GM23338 (cell line): ENCODE results near the gene OBSCN. TPM values are rescaled to one million over a fixed set of nuclear protein-coding genes. Genes with fewer than 3 reads are reported as not detected.

Experiments
- ATAC-seq: fragments of 200-7000 bp; cut with Tn5 transposase; 3 replicates; pipeline ENCODE4 v1.9.1; 2020
- DNase-seq: peaks from one replicate; pipeline ENCODE4 v3.0.0-alpha.2; 2015; ENCODE audit warnings: low spot score
- H2AFZ ChIP-seq: fragments of 200-600 bp; sonication (generic); 2 replicates; pipeline ENCODE4 v1.8.0; 2016; ENCODE audit warnings: antibody characterized with exemption, mild to moderate bottlenecking, moderate library complexity
- H3F3A ChIP-seq: fragments of 200-600 bp; sonication (generic); replicated peaks from 2 replicates; pipeline ENCODE4 v1.8.0; 2017; ENCODE audit warnings: antibody characterized with exemption, mixed run types, low read depth
- H3K27ac ChIP-seq: fragments of 200-600 bp; sonication (generic); 2 replicates; pipeline ENCODE4 v1.6.1; 2016; ENCODE audit warnings: low read depth
- H3K27me3 ChIP-seq: fragments of 200-600 bp; sonication (generic); 2 replicates; pipeline ENCODE4 v1.8.0; 2016; ENCODE audit warnings: mild to moderate bottlenecking, mixed run types, moderate library complexity; ENCODE audit not compliant: insufficient read depth
- H3K36me3 ChIP-seq: fragments of 200-600 bp; sonication (generic); 2 replicates; pipeline ENCODE4 v1.8.0; 2016; ENCODE audit warnings: mild to moderate bottlenecking; ENCODE audit not compliant: insufficient read depth
- H3K4me1 ChIP-seq: fragments of 200-600 bp; sonication (generic); 2 replicates; pipeline ENCODE4 v1.8.0; 2016; ENCODE audit warnings: mild to moderate bottlenecking, moderate library complexity; ENCODE audit not compliant: insufficient read depth
- H3K4me2 ChIP-seq: fragments of 200-600 bp; sonication (generic); 2 replicates; pipeline ENCODE4 v1.7.1; 2017; ENCODE audit warnings: mixed run types
- H3K4me3 ChIP-seq: fragments of 200-600 bp; sonication (generic); 2 replicates; pipeline ENCODE4 v1.6.1; 2016; ENCODE audit warnings: mixed run types
- H3K79me2 ChIP-seq: fragments of 200-600 bp; sonication (generic); replicated peaks from 2 replicates; pipeline ENCODE4 v1.8.0; 2017; ENCODE audit warnings: mild to moderate bottlenecking; ENCODE audit not compliant: insufficient read depth
- H3K9me2 ChIP-seq: fragments of 200-600 bp; sonication (generic); 2 replicates; pipeline ENCODE4 v1.8.0; 2017; ENCODE audit not compliant: insufficient read depth
- H4K20me1 ChIP-seq: fragments of 200-600 bp; sonication (generic); replicated peaks from 2 replicates; pipeline ENCODE4 v1.8.0; 2017; ENCODE audit warnings: mild to moderate bottlenecking; ENCODE audit not compliant: insufficient read depth
- H3K27ac Mint-ChIP-seq: 2 replicates; pipeline ENCODE4 v1.8.0; 2020; ENCODE audit warnings: inconsistent platforms, mild to moderate bottlenecking, moderate library complexity, mixed read lengths
- H3K27me3 Mint-ChIP-seq: 3 replicates; pipeline ENCODE4 v1.8.0; 2022; ENCODE audit warnings: low read depth, mild to moderate bottlenecking, moderate library complexity, mixed read lengths, inconsistent platforms; ENCODE audit not compliant: insufficient read depth, poor library complexity
- H3K36me3 Mint-ChIP-seq: 3 replicates; pipeline ENCODE4 v1.8.0; 2021; ENCODE audit warnings: low read depth, mild to moderate bottlenecking, inconsistent platforms, moderate library complexity, mixed read lengths
- H3K4me1 Mint-ChIP-seq: 3 replicates; pipeline ENCODE4 v1.8.0; 2020; ENCODE audit warnings: mild to moderate bottlenecking, inconsistent platforms, mixed read lengths
- H3K4me3 Mint-ChIP-seq: 3 replicates; pipeline ENCODE4 v1.8.0; 2021; ENCODE audit warnings: moderate library complexity, mild to moderate bottlenecking, inconsistent platforms, mixed read lengths
- H3K9me3 Mint-ChIP-seq: 3 replicates; pipeline ENCODE4 v1.8.0; 2020; ENCODE audit warnings: moderate library complexity, mild to moderate bottlenecking, inconsistent platforms, mixed read lengths
- CREB1 ChIP-seq: fragments of 250-450 bp; sonication (Bioruptor Pico); IDR thresholded peaks from 2 replicates; pipeline ENCODE4 v1.5.0; 2020; ENCODE audit warnings: low read depth, mild to moderate bottlenecking, moderate library complexity
- CTCF ChIP-seq, 2 experiments: fragments of 200-600 bp in 1 of 2; sonication (generic) in 1 of 2; conservative IDR thresholded peaks; 2 replicates each; pipeline versions ENCODE4 v1.5.1 to v1.6.1; 2016 to 2017; ENCODE audit warnings: antibody characterized with exemption in 2 of 2, low read depth in 2 of 2, mild to moderate bottlenecking in 2 of 2, moderate library complexity in 1 of 2
- ETS1 ChIP-seq: IDR thresholded peaks from 2 replicates; pipeline ENCODE4 v1.6.1; 2016; ENCODE audit warnings: antibody characterized with exemption
- EZH2 ChIP-seq: fragments of 200-600 bp; sonication (generic); IDR thresholded peaks from one replicate; pipeline ENCODE4 v1.8.0; 2017; ENCODE audit warnings: antibody characterized with exemption, mild to moderate bottlenecking, low read depth; ENCODE audit not compliant: unreplicated experiment
- EZH2phosphoT487 ChIP-seq: fragments of 200-600 bp; sonication (generic); IDR thresholded peaks from one replicate; pipeline ENCODE4 v1.8.1; 2018; ENCODE audit warnings: antibody characterized with exemption; ENCODE audit not compliant: unreplicated experiment
- JUNB ChIP-seq: IDR thresholded peaks from one replicate; pipeline ENCODE4 v1.6.1; 2016; ENCODE audit warnings: antibody characterized with exemption; ENCODE audit not compliant: unreplicated experiment
- NANOG ChIP-seq: IDR thresholded peaks from 2 replicates; pipeline ENCODE4 v1.6.1; 2016; ENCODE audit warnings: antibody characterized with exemption, borderline replicate concordance
- POLR2AphosphoS5 ChIP-seq: IDR thresholded peaks from 2 replicates; pipeline ENCODE4 v1.6.1; 2016; ENCODE audit warnings: antibody characterized with exemption, low read depth
- REST ChIP-seq: IDR thresholded peaks from one replicate; pipeline ENCODE4 v1.6.1; 2018; ENCODE audit warnings: antibody characterized with exemption; ENCODE audit not compliant: unreplicated experiment
- STAT1 ChIP-seq: IDR thresholded peaks from one replicate; pipeline ENCODE4 v1.6.1; 2016; ENCODE audit warnings: antibody characterized with exemption; ENCODE audit not compliant: unreplicated experiment
- ZNF114 ChIP-seq: fragments of 250-450 bp; sonication (Bioruptor Pico); IDR thresholded peaks from 2 replicates; pipeline ENCODE4 v1.5.0; 2020; ENCODE audit warnings: mild to moderate bottlenecking, moderate library complexity
- ZNF331 ChIP-seq: fragments of 250-450 bp; sonication (Bioruptor Pico); IDR thresholded peaks from 2 replicates; pipeline ENCODE4 v1.5.0; 2020; ENCODE audit warnings: low read depth, mild to moderate bottlenecking, moderate library complexity
- ZNF462 ChIP-seq: fragments of 250-450 bp; sonication (Bioruptor Pico); IDR thresholded peaks from 2 replicates; pipeline ENCODE4 v1.5.0; 2020; ENCODE audit warnings: mild to moderate bottlenecking, moderate library complexity
- polyA plus RNA-seq: library from polyadenylated mRNA; unstranded; fragments of >200 nt; fragmentation: Nextera tagmentation; extraction: Ambion mirVana; gene quantifications from 2 replicates; pipeline ENCODE4 v1.2.1, GENCODE V29; 2016
- total RNA-seq: library from RNA; depleted of rRNA; stranded (reverse); fragments of >200 nt; shearing (Covaris generic); gene quantifications from 2 replicates; pipeline ENCODE4 v1.2.3, GENCODE V29; 2014

OBSCN gene
- total and polyA plus RNA-seq, 2 experiments from 2014 or later, result 8.4 to 38.5 TPM

- Histone ChIP-seq H3K9me2 (no peaks in the 10 kb centered on the region), H3K27me3 (no peaks in the 10 kb centered on the region), H3F3A (no peaks in the 10 kb centered on the region), H3K27ac (no peak overlapping the region), H3K4me2 (no peak overlapping the region), H2AFZ (no peak overlapping the region), H4K20me1 (no peaks in the 10 kb centered on the region), H3K36me3 (no peaks in the 10 kb centered on the region), H3K4me1 (no peaks in the 10 kb centered on the region), H3K4me3 (no peak overlapping the region), H3K79me2 (no peaks in the 10 kb centered on the region)
- Mint-ChIP-seq H3K36me3 (peaks cover 3% of the 10 kb centered on the region; the same call in 1 of the 3 replicates), H3K27ac (no peak overlapping the region), H3K27me3 (peaks cover 5% of the 10 kb centered on the region), H3K4me1 (peaks cover 5% of the 10 kb centered on the region; the same call in 1 of the 3 replicates), H3K9me3 (no peaks in the 10 kb centered on the region), H3K4me3 (no peak overlapping the region)
- no peak for ATAC-seq
- TF ChIP-seq EZH2, result no peak
- TF ChIP-seq EZH2phosphoT487, result no peak
- TF ChIP-seq ZNF462, result no peak
- TF ChIP-seq JUNB, result no peak
- no peak for TF ChIP-seq NANOG
- no peak for TF ChIP-seq ETS1
- TF ChIP-seq ZNF114, result no peak
- no peak for TF ChIP-seq REST
- no peak for TF ChIP-seq CREB1 (CRISPR knock-in tag)
- TF ChIP-seq POLR2AphosphoS5, result no peak
- TF ChIP-seq ZNF331 (CRISPR knock-in tag), result no peak
- TF ChIP-seq STAT1, result no peak
- TF ChIP-seq CTCF (conservative IDR thresholded peaks at IDR 0.05; ENCODE audit: low read depth in 2 of 2), result no peak
- no peak for DNase-seq
Measured at GRCh38 chr1:228371741-228372182, 163.9 kb downstream of the OBSCN start.
